COLO668 (cell line): ENCODE measurements around the gene CSNK1D.

ENCODE experiments used
- DNase-seq: peaks from one replicate; lab custom pipeline; 2025; ENCODE audit not compliant: unreplicated experiment; lab: John Stamatoyannopoulos, UW

Gene CSNK1D

DNA sequence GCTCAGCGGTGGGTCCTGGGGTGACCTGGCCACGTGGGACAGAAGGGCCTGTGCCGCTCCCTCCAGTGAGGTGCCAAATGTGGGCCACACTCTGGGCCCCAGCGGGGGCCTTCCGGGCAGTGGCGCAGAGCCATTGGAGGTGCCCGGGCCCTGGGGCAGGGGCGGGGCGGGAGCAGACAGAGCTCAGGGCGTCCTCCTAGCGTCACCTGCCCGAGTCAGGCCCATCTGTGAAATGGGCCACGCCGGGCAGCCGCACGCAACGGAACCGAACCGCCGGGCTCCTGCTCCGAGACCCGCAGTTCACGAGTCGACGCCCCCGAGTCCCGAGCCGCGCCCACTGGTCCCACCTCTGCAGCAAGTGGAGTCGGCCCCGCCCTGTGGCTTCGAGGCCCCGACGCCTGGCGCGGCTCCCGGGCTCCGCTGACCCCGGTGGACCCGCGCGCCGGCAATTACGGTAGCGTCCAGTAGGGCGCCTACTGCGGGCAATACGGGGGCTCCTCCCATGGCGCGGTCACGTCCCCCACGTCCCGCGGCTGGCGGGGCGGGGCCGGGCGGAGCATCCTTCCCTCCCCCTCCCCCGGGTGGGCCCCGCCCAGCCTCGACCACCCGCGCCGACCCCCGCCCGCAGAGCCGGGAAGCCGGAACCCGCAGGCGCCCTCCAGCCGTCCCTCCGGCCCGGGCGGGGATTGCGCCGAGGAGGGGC is 42.7 kb downstream of the CSNK1D start:
- peak; percentile 34 for DNase-seq

DNA sequence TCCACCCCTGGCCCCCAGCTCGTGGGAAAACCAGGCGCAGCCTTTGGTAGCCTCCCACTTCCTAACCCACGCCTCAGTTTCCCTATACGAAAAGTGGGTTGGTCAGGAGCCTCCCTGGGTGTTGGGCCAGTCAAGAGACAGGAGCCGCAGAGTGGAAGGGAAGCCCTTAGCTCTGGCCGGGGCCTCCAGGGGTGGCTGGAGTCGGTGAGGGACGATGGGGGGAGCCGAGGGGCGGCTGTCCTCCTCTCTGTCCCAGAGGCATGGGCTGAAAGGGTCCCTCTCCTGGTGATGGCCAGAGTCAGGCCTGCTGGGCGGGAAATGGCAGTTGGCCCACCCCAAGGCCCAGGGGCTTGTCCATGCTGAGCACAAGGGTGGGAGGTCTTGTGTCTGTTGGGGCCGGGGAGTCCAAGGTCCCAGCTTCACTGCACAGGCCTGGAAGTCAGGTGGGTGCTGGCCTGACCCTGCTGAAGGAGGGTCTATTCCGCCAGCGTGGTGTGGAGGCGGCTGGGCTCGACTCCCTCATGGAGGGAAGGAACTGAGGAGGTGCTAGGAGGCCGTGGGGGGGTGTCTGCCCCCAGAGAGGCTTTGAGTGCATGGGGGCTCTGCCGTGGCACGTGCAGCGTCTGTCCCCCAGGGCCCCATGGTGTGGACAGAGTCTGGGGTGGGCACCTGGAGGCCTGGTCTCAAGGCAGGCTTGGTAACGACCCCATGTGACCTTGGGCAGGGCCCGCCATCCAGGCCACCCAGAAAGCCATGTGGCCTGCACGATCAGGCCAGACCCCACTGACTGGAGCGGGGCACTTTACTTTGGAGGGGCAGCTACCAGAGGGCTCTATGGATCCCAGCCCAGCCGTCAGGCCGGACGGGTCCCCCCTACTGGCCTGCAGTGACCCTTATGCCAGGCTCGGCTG is 43.5 kb downstream of the CSNK1D start:
- no peak for DNase-seq

DNA sequence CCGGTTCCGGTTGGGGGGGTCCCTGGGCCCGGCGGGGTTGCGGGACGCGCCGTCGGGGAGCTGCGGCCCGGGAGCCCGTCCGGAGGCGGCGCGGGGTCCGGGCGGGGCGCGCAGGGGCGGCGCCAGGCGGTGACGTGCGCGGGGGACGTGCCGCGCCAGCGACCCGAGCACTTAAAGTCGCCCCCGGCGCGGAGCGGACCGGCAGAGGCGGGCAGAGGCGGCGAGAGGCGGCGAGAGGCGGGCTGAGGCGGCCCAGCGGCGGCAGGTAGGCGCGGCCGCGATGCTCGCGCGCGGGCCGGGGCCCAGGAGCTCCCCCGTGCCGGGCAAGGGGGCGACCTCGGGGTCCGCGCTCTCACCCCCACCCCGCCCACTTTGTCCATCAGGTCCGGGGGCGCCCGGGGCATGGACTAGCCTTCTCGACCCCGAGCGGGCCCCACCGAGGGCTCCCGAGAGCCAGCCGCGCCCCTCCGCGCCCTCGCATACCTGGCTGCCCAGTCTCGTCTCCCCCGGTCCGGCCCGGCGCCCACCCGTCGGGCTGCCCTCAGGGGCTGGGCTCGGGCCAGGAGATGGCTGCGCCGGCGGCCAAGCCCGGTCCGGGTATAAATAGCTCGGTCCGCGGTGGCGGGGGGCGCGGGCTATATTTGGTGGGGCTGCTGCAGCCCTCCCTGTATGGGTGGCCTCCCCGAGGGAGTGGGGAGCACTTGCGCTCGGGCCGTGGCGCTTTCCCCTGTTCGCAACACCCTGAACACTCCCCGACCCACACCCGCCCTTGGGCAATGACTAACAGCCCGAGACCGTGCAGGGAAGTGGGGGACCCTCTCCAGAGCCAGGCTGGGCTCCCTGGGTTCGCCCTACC is 44.4 kb downstream of the CSNK1D start, which contains the start of gene SLC16A3:
SLC16A3 (plus strand) TSS at position 201 of the 856 bp plus-strand sequence. CDS start 6,967 bp downstream, outside the sequence.
- peak; percentile 32 for DNase-seq

DNA sequence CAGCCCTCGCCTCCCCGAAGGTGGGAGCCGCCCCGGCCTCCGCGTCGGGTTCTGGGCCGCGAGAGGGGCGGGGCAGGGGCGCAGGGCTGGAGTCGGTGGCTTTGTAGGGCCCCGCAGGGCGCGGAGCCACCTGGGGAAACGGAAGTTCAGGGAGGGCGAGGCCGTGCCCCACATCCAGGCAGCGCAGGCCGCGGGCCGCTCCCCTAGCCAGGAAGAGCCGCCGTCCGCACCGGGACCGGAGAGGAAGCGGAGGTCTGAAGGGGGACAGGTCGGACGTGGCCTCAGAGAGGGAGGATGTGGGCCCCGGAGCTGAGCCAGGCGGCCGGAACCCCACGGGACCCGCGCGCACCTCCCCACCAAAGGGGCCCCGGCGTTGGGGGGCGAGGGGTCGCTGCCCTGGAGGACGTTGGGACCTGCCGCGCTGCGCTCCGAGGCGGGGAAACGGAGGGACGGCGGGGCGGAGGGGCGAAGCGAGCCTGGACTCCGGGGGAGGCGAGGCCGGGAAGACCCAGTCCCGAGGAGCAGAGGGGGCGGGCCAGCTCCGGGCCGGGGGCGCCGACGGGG is 45.1 kb downstream of the CSNK1D start:
- peak; percentile 33 for DNase-seq

DNA sequence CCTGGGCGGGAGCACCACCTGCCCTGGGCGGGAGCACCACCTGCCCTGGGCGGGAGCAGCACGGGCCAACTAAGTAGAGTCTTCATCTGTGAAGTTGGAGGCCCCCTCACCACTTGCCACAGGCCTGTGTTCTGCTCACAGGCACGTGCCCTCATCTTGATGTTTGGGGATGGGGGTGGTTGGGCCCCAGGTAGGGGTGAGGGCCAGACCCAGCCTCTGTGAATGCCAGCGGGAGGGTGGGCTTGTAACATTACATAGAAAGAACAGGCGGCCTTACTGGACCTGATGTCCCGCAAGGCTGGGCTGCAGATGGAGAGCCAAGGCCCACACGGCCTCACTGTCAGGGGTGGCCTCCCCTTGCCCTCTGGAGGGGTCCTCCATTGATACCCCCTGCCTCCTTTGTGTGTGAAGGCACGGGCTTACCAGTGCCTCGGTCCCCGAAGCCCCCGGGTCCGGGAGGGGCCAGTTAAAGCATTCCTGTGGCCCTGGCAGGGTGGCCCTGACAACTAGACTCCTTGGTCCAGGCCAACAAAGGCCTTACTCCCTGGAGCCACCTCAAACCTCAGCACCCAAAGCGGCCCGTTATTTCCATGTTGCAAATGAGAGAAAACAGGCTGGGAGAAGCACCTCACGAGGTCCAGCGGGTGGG is 45.7 kb downstream of the CSNK1D start:
- no peak for DNase-seq

DNA sequence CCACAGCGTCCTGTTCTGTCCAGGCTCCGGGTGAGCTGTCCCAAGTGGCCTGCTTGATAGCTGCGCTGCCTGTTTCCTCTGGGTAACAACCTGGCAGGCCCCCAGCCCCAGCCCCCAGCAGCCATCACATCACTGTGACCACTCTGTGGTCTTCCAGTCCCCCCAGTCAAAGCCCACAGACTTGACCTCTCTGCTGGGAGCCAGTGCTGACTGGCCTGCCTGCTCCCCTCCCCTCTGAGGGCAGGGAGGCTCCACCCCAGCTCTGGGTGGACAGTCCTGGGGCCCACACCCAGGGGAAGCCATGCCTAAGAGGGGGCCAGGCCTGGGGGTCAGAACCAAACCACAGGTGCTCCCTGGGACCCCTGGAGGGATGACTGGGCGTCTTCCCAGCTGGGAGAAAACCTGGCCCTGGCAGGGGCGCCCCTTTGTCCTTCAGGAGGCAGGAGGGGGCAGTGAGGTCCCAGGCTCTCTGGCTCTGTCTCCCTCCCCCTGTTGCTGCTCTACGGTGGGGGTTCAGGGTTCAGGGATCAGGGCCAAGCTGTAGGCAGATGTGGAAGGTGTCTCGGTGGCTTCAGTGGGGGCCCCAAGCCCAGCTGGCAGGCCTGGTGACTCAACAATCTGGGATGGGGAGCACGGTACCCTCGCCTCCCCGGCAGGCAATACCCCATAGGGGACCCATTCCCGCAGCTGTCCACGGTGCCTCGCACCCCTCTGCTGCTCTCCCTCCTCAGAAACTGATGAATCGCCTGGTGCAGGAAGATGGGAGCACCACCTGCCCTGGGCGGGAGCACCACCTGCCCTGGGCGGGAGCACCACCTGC is 46.5 kb downstream of the CSNK1D start:
- no peak for DNase-seq

DNA sequence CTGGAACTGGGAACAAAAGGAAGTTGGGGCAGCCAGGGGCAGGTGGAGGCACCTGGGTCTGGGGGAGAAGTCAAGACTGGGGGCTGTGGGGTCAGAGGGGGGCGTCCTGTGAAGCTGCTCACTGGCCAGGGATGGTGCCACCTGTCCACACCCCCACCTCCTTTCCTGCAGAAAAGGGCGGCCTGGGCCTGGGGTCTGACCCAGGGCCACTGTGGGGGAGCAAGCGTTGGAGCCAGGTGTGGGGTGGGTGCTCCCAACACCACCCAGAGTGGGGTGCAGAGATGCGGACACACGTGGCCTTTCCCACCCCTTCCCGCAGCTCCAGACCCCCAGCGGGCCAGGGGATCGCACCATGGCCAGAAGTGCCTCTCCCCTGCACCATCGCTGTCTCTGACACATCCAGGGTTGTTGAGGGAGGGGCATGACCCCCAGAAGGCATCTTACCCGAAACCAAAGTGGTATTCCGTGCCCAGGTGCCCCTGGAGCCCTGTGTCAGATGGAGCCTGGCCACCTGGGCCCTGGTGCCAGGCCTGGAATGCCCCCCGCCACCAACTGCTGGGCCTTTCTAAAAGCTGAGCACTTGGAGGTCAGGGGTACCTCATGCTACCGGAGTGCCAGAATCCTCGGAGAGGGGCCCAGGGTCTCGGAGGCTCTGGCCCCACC is 47.2 kb downstream of the CSNK1D start:
- DNase-seq, result no peak

DNA sequence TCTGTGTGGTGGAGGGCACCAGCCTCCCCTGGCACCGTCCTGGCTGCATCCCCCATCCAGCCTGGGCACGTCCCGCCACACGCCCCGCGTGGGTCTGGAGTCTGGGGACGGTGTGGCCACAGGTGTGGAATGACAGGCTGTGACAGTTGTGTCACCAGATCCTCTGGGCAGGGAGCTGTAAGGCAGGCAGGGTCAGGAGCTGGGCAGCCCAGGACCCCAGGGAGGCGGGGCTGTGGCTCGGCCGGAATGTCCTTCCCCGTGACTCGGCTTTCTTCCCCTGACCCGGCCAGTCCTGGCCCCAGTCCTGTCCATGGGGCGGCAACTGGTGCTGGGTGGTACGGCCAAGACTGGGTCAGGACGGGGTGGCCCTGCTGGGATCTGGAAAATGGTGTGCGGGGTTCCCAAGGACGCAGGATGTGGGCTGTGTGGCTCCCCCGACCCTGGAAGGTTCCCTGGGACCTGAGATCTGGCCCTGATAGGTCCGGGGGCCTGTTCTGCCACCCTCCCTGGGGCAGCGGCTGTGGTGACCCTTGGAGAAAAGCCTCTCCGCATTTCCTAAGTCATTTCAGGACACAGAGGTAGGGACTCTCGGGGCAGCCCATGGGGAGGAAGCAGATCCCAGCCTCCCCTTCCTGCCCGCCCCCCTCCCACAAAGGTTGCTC is 48.0 kb downstream of the CSNK1D start:
- DNase-seq, result no peak

DNA sequence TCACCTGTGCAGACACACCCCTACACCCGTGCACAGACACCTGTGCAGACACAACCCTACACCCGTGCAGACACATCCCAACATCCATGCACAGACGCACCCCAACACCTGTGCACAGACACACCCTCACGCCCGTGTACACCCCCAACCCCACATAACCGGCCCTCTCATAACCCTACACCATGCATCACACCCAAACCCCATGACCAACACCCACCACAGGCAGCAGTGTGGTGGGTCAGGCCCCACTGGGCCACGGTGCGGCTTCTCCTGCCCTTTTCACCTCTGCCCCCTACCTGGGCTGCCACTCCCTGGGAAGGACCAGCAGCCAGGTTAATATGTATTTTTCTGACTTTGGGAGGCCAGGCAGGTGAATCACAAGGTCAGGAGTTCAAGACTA is 48.8 kb downstream of the CSNK1D start:
- no peak for DNase-seq

DNA sequence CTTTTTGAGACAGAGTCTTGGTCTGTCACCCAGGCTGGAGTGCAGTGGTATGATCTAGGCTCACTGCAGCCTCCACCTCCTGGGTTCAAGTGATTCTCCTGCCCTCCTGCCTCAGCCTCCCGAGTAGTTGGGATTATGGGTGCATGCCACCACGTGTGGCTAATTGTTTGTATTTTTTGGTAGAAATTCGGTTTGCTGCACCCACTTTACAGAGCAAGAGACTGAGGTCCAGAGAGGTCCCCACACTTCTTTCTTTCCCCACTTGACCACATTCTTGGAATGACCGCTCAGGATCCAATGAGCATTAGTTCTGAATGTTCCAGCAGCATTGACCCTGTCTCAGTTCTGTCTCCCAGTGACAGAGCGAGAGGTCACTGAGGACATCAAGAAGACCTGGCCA is 50.0 kb downstream of the CSNK1D start:
- no peak for DNase-seq

DNA sequence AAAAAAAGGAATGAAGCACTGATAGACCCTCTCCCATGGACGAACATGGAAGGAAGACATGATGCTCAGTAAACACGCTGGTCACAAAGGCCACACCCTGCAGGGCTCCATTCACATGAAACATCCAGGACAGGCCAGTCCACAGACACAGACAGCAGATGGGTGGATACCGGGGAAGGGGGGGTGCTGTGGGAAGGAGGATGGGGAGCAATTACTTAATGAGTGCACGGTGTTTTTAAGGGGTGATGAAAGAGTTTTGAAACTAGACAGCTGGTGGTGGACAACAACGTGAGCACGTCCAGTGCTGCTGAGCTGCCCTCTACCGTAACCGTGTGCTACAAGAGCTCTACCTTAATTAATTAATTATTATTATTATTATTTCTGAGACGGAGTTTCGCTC is 50.7 kb downstream of the CSNK1D start:
- DNase-seq, result no peak

DNA sequence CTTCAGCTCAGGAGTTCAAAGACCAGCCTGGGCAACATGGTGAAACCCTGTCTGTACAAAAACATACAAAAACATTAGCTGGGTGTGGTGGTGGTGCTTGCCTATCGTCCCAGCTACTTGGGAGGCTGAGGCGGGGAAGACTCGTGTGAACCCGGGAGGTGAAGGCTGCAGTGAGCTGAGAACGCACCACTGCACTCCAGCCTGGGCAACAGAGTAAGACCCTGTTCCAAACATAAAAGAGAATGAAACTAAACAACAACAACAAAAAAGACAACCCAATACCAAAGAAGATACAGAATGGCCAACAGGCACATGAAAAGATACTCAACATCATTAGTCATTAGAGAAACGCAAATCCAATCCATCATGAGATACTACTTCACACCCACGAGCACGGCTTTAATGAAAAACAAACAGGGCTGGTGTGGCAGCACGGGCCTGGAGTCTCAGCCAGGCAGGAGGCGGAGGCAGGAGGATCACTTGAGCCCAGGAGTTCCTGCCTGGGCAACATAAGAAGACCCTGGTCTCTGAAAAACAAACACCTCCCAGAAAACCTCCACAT is 52.1 kb downstream of the CSNK1D start:
- no peak for DNase-seq

DNA sequence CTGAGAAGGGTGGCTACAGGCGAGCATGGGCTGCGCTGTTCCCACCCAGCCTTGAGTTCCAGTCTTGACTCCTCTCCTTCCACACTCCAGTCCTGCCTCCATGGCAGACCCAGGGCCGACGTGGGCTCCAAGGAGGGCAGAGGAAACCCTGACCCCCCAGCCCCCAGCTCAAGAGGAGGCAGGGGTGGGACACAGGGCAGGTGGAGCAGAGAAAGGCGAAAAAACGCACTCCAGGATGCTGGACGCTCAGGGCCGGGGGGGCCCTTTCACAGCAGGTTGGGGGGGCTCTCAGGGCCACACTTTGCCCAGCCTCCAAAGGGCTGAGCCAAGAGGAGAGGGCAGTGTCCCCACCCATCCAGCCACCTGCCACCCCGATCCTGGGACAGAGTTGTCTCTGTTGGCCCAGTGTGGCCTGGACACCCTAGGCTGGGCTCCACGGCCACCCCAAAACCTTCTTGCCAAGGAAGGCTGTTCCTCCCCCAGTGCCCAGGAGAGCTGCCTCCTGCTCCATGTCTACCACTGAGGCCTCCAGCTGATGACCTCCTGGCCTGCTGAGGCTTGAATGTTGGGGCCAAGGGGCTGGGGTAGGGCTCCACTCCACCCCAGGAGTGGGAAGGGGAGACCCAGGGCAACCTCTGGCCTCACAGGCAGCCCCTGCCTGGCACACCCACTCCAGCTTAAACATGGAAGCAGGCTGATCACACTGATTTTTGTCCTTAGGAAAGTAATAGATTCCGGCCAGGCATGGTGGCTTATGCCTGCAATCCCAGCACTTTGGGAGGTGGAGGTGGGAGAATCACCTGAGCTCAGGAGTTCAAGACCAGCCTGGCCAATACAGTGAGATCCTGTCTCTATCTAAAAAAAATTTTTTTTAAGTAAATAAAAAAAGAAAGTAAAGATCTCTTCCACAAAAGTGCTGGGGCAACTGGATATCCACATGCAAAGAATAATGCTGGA is 53.5 kb downstream of the CSNK1D start:
- no peak for DNase-seq

DNA sequence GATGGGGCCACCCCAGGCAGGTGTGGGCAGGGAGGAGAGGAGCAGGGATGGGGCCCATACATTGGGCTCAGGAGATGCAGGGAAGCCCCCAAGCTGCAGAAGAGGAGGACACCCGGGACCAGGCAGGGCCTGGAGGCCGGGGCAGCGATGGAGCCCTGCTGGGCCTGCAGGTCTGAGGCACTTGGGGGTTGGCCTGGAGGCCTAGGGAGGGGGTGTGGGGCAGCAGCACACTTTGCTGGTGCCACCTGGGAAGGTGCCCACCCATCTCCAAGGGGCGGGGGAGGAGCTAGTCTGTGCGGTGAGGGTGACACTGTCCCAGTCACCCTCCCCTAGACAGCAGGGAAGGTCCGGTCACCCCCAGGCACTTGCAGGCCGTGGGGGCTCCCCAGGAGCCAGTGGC is 54.4 kb downstream of the CSNK1D start:
- no peak for DNase-seq

DNA sequence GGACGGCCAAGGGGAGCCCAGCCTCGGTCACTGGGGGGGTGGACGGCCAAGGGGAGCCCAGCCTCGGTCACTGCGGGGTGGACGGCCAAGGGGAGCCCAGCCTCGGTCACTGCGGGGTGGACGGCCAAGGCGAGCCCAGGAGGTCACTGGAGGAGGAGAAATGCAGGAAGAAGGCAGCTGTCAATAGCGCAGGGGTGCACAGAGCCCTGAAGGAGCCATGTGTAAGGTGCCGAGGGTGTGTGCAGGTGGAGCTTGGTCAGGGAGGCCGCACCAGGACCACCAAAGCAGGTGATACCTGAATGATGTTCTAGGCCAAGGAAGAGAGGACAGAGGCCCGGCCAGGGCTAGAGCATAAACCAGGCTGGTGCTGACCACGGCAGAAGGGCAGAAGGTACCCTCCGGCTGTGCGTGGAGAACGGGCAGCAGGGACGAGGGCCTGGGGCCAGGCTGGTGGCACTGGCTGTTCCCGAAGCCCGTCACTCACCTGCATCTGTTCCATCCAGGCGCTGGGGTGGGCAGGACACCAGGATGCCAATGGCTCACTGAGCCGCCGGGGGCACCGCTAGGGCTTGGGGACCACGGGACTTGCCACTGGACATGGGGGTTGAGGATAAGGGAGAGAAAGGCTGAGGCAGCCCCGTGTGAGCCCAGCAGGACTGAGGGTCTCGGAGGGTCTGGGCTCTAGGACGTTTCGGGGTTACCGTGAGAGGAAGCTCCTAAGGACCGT is 55.0 kb downstream of the CSNK1D start:
- DNase-seq, result no peak

DNA sequence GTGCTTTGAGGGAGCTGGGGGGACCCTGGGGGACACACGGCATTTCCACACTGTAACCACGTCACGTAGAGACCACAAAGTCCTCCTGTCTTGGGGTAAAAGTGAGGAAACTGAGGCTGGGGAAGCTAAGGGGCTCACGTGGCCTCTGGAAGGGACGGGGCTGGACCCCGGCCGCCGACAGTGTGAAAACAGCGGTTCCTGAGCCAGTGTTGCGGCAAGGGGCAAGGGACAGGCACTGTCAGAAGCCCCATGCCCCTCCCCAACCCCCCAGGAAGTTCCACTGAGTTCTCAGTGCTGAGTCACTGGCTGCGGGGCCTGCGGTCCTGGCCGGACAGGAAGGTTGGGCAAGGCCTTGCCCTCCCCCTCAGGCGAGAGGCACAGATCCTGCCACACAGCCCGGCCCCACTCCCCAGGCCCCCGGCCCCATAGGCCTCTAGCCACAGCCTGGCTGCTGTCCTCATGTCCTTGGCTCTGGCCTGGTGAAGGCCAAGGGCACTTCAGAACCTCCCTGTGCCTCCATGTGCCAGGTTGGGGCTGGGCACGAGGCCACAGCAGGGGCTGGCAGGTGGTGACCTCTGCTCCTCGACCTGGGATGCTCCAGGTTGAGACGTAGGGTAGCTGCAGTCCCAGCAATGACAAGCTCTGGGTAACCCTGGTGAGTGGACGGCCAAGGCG is 55.8 kb downstream of the CSNK1D start:
- no peak for DNase-seq
